Measurements from ENCODE around the gene DUS3L. TPM values are rescaled to one million over a fixed set of nuclear protein-coding genes. Genes with fewer than 3 reads are reported as not detected.

DUS3L gene
- total RNA-seq, 1 experiment from 2014 or later, result 33.2 TPM

DNA sequence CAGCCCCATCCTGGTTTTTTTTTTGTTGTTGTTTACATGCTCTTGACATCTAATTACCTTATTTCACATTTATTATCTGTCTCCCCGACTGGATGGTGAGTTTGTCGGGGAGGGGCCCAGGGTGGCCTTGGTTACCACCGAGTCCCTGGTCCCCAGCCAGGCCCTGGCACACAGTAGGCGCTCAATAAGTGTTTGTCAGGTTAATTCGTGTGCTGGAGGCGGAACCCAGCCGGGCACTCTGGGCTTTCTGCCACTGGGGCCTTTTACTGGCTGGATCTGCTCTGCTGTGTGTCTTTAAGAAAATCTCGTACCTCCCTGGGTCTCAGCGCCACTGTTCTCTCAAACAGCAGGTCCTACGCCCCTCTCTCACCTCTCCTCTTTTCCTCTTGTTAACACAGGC, 18.5 kb upstream of the DUS3L start:
- H3K27ac Mint-ChIP-seq (ENCODE audit: unreplicated experiment), result no peak overlapping the region
- peaks cover 8% of the 10 kb centered on the region for H3K36me3 Mint-ChIP-seq (ENCODE audit: insufficient read depth, unreplicated experiment)
- BruUV-seq (replicated peaks), result no TSS peak
- intact Hi-C loops (cut with micrococcal nuclease; ENCODE audit: unreplicated experiment), result no loop called here
- H3K4me3 Mint-ChIP-seq (ENCODE audit: low read depth, unreplicated experiment), result no peak overlapping the region
- CTCF ChIA-PET, result interaction anchor here (0.6 kb wide), 1 partner anchor 365 kb away, joined by 3 read pairs; no protein-coding TSS in a partner anchor
- no peaks in the 10 kb centered on the region for H3K9me3 Mint-ChIP-seq (ENCODE audit: low read depth, unreplicated experiment)
- TF ChIP-seq, protein P1, sequence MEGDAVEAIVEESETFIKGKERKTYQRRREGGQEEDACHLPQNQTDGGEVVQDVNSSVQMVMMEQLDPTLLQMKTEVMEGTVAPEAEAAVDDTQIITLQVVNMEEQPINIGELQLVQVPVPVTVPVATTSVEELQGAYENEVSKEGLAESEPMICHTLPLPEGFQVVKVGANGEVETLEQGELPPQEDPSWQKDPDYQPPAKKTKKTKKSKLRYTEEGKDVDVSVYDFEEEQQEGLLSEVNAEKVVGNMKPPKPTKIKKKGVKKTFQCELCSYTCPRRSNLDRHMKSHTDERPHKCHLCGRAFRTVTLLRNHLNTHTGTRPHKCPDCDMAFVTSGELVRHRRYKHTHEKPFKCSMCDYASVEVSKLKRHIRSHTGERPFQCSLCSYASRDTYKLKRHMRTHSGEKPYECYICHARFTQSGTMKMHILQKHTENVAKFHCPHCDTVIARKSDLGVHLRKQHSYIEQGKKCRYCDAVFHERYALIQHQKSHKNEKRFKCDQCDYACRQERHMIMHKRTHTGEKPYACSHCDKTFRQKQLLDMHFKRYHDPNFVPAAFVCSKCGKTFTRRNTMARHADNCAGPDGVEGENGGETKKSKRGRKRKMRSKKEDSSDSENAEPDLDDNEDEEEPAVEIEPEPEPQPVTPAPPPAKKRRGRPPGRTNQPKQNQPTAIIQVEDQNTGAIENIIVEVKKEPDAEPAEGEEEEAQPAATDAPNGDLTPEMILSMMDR (IDR thresholded peaks at IDR 0.05; ENCODE audit: unreplicated experiment), result no peak
- no peaks in the 10 kb centered on the region for H3K4me1 Mint-ChIP-seq (ENCODE audit: low read depth, unreplicated experiment)
- no peaks in the 10 kb centered on the region for H3K27me3 Mint-ChIP-seq (ENCODE audit: unreplicated experiment)
- DNase-seq, result no peak

DNA sequence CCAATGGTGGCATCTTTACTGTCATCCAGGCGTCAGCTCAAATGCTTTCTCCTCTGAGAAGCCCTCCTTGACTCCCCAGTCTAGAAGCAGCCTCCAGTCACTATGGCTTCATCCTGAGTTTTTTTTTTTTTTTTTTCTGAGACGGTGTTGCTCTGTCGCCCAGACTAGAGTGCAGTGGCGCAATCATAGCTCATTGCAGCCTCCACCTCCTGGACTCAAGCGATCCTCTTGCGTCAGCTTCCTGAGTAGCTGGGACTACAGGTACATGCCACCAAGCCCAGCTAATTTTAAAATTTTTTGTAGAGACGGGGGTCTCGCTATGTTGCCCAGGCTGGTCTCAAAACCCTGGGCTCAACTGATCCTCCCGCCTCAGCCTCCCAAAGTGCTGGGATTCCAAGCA, 18.1 kb upstream of the DUS3L start:
- Mint-ChIP-seq H3K27ac (ENCODE audit: unreplicated experiment) (no peak overlapping the region), H3K27me3 (ENCODE audit: unreplicated experiment) (no peaks in the 10 kb centered on the region), H3K9me3 (ENCODE audit: low read depth, unreplicated experiment) (no peaks in the 10 kb centered on the region), H3K4me1 (ENCODE audit: low read depth, unreplicated experiment) (no peaks in the 10 kb centered on the region), H3K36me3 (ENCODE audit: insufficient read depth, unreplicated experiment) (peaks cover 12% of the 10 kb centered on the region), H3K4me3 (ENCODE audit: low read depth, unreplicated experiment) (no peak overlapping the region)
- no peak for DNase-seq
- TF ChIP-seq, protein P1 (IDR thresholded peaks at IDR 0.05; ENCODE audit: unreplicated experiment), result no peak
- CTCF ChIA-PET, result interaction anchor here (0.6 kb wide), 2 partner anchors 50 to 366 kb away, joined by 3 to 6 read pairs; no protein-coding TSS in a partner anchor
- no TSS peak for BruUV-seq (replicated peaks)
- intact Hi-C loops (cut with micrococcal nuclease; ENCODE audit: unreplicated experiment), result no loop called here

DNA sequence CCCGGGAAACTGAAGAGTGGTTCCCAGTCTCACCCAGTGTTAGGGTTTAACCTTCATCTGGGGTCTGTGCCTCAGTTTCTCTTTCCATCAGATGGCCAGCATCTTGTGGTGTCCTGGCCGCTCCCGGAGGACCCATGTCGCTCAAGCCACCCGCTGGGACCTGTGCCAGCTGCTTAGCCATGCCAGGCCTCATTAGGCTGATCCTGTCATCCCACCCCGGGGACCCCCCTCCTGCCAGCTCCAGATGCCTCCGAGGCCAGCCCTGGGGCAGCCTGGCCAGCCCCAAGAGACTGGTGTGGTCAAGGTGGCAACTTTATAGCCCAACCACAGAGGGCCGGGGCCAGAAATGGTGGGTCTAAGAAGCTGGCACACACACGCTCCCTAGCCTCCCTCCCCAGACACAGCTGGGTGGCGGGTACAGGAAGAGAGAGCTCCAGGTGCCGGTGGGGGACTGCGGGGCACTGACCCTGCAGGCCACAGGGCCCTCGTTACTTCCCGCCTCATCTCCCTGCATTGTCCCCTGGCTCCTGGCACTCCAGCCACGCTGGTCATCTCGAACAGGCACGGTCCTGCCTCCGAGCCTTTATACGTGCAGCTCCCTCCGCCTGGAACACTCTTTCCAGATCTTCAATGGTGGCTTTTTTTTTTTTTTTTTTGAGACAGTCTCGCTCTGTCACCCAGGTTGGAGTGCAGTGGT, 17.3 kb upstream of the DUS3L start:
- intact Hi-C loops (cut with micrococcal nuclease; ENCODE audit: unreplicated experiment), result no loop called here
- Mint-ChIP-seq H3K4me3 (ENCODE audit: low read depth, unreplicated experiment) (no peak overlapping the region), H3K36me3 (ENCODE audit: insufficient read depth, unreplicated experiment) (peaks cover 16% of the 10 kb centered on the region), H3K27me3 (ENCODE audit: unreplicated experiment) (no peaks in the 10 kb centered on the region), H3K9me3 (ENCODE audit: low read depth, unreplicated experiment) (no peaks in the 10 kb centered on the region), H3K4me1 (ENCODE audit: low read depth, unreplicated experiment) (no peaks in the 10 kb centered on the region), H3K27ac (ENCODE audit: unreplicated experiment) (no peak overlapping the region)
- TF ChIP-seq, protein P1 (IDR thresholded peaks at IDR 0.05; ENCODE audit: unreplicated experiment), result no peak
- CTCF ChIA-PET, result interaction anchor here (0.6 kb wide), 1 partner anchor 56 kb away, joined by 3 read pairs; no protein-coding TSS in a partner anchor
- BruUV-seq (replicated peaks), result no TSS peak
- no peak for DNase-seq

DNA sequence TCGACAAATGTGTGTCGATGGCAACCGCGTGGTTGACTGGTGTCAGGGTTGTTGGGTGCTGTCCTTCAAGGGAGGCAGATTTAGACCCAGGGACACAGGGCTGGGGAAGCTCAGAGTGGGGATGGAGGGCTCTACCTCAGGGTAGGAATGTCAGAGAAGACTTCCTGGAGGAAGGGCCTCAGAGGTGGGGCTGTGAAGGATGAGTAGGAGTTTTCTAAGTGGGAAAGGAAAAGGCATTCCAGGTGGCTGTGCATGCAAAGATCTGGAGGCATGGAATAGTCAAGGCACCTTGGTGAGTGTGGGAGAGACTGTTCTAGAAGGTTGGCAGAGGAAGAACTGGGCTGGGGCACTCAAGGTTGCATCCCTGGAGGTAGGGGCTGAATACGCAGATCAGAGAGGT, 15.9 kb upstream of the DUS3L start:
- Mint-ChIP-seq H3K4me3 (ENCODE audit: low read depth, unreplicated experiment) (no peak overlapping the region), H3K27me3 (ENCODE audit: unreplicated experiment) (peaks cover 13% of the 10 kb centered on the region), H3K27ac (ENCODE audit: unreplicated experiment) (no peak overlapping the region), H3K9me3 (ENCODE audit: low read depth, unreplicated experiment) (no peaks in the 10 kb centered on the region), H3K36me3 (ENCODE audit: insufficient read depth, unreplicated experiment) (peaks cover 16% of the 10 kb centered on the region), H3K4me1 (ENCODE audit: low read depth, unreplicated experiment) (no peaks in the 10 kb centered on the region)
- intact Hi-C loops (cut with micrococcal nuclease; ENCODE audit: unreplicated experiment), result no loop called here
- TF ChIP-seq, protein P1 (IDR thresholded peaks at IDR 0.05; ENCODE audit: unreplicated experiment), result no peak
- CTCF ChIA-PET, result no interaction called here
- BruUV-seq (replicated peaks), result no TSS peak
- no peak for DNase-seq
